ENCODE data around the gene RCN2. TPM values are rescaled to one million over a fixed set of nuclear protein-coding genes. Genes with fewer than 3 reads are reported as not detected.

The RCN2 gene
- total RNA-seq (69.8 and 71.9 TPM in 2 replicates), polyA plus RNA-seq (30.2 and 45.2 TPM in 2 replicates), polyA minus RNA-seq (11.7 and 16.8 TPM in 2 replicates), Bru-seq, nascent RNA (percentile 83 among the genes with signal in this experiment), BruChase-seq, experiment 1, labeled RNA remaining after a 6-hour chase (percentile 90 among the genes with signal in this experiment), BruChase-seq, experiment 2, labeled RNA remaining after a 2-hour chase (percentile 84 among the genes with signal in this experiment)
- 63.9 and 65.6 TPM in 2 replicates for polyA plus RNA-seq (2011; cell fraction: cytosol; rRNA removed)
- polyA plus RNA-seq (2011; cell fraction: nucleus; rRNA removed): 26.9 and 45.4 TPM in 2 replicates
- polyA plus RNA-seq (2012): 65.8 and 70.5 TPM in 2 replicates
- polyA minus RNA-seq (2011; cell fraction: cytosol; rRNA and poly(A)+ RNA removed): 20.1 TPM
- 9.9 and 13.4 TPM in 2 replicates for polyA minus RNA-seq (2011; cell fraction: nucleus; rRNA and poly(A)+ RNA removed)
- long read RNA-seq, full-length matches to known transcripts: 288 of 304 reads
- long read RNA-seq, partial matches to known transcripts: 7 of 304 reads
- long read RNA-seq, other reads (novel, unspliced or antisense): 9 of 304 reads

GRCh38 chr15:76931397-76932134 is at the start of gene RCN2:
TSS of gene RCN2 (plus strand) at chr15:76931749. CDS start at chr15:76931842, 93 bp downstream.
- peak within 1 kb of the TSS; percentile 92 for H2AFZ ChIP-seq (ENCODE audit: low read depth, low read length)
- ChIA-PET CTCF (interaction anchor here (1.4 to 1.5 kb wide), 2 partner anchors 26 to 746 kb away, joined by 3 to 4 read pairs; no protein-coding TSS in a partner anchor), POLR2A (interaction anchor here (0.6 to 1.0 kb wide), 2 partner anchors 26 to 32 kb away, joined by 3 to 4 read pairs; partner anchors contain the start of gene SCAPER)
- H3K9me1 ChIP-seq (replicated peaks; ENCODE audit: control insufficient read depth, extremely low read depth, insufficient read depth, low read length): no peaks in the 10 kb centered on the region
- H3K36me3 ChIP-seq (ENCODE audit: control insufficient read depth in 2 of 2, extremely low read depth in 1 of 2, insufficient read depth in 2 of 2, low read length in 2 of 2): peaks cover 2 to 8% of the 10 kb centered on the region in 2 experiments
- peaks cover 0 to under 1% of the 10 kb centered on the region in 2 experiments for H3K27me3 ChIP-seq (ENCODE audit: control insufficient read depth in 2 of 2, insufficient read depth in 2 of 2, low read length in 2 of 2)
- H3K27ac ChIP-seq (ENCODE audit: insufficient read depth, low read depth, low read length): peak within 1 kb of the TSS; percentile 60
- H3K4me3 ChIP-seq (replicated peaks in 1 of 3; ENCODE audit: insufficient read depth in 1 of 3, low read depth in 1 of 3, low read length in 3 of 3): peak within 1 kb of the TSS; percentile 82 to 85 (median 82)
- no peaks in the 10 kb centered on the region for H3K9me3 ChIP-seq (replicated peaks; ENCODE audit: control insufficient read depth, insufficient read depth, low read length)
- TF ChIP-seq GATA2 (IDR thresholded peaks at IDR 0.05; ENCODE audit: insufficient read depth, insufficient read length, low read depth, low read length) (no peak), EZH2 (IDR thresholded peaks at IDR 0.05; ENCODE audit: borderline replicate concordance, low read depth, low read length, severe bottlenecking) (no peak), POLR2A (IDR thresholded peaks at IDR 0.05; ENCODE audit: low read depth, low read length) (peak; percentile 88), MYC (IDR thresholded peaks at IDR 0.05; ENCODE audit: low read depth, low read length) (no peak), JUN (IDR thresholded peaks at IDR 0.05; ENCODE audit: borderline replicate concordance, insufficient read depth, insufficient read length, low read depth) (no peak), POLR2AphosphoS5 (IDR thresholded peaks at IDR 0.05; ENCODE audit: insufficient read depth, low read depth, low read length) (peak; percentile 73)
- H3K9ac ChIP-seq (replicated peaks; ENCODE audit: extremely low read depth, insufficient read depth, low read length): peak within 1 kb of the TSS; percentile 82
- dilution Hi-C loops (cut with MboI; ENCODE audit: extremely low pct_ligation_motif_present, low sequenced_read_pairs) (no loop called here), intact Hi-C loops (cut with micrococcal nuclease) (loop anchor here (1.0 kb wide), 1 partner anchor 26 kb away; the partner anchor contains the start of gene SCAPER)
- H4K20me1 ChIP-seq (replicated peaks; ENCODE audit: control insufficient read depth, extremely low read depth, insufficient read depth, low read length): no peaks in the 10 kb centered on the region
- peak; percentile 93 for FAIRE-seq
- peaks cover 10% of the 10 kb centered on the region for H3K4me1 ChIP-seq (ENCODE audit: control insufficient read depth, extremely low read depth, insufficient read depth, low read length)
- peak; percentile 96 for DNase-seq (ENCODE audit: low read depth, low spot score)
- BruUV-seq (replicated peaks): no TSS peak
- peak within 1 kb of the TSS; percentile 93 for H3K4me2 ChIP-seq (ENCODE audit: insufficient read depth, low read length)
- H3K79me2 ChIP-seq (ENCODE audit: control insufficient read depth, insufficient read depth, low read length): peaks cover 5% of the 10 kb centered on the region
